CD4-positive, alpha-beta T cell treated with Interleukin-2 at 100 ng/mL for 4 hours (primary cell): ENCODE results near the gene EIF2D.
A peak's percentile ranks its signal among the peaks of the same experiment; 100 is the strongest.
"Not testable (repeated sequence)": the region's sequence is repeated elsewhere in the genome, so short reads cannot be mapped to it uniquely, and the experiment has no call there.

Experiments used
- DNase-seq: peaks from one replicate; pipeline ENCODE4 v3.0.0-alpha.2; 2020; ENCODE audit warnings: low spot score

EIF2D gene

GRCh38 chr1:206635080-206635977, 23.1 kb upstream of the EIF2D start, which contains the start of gene DYRK3:
Gene DYRK3, plus strand, starts transcription at chr1:206635536. Its CDS starts 168 bp downstream, at chr1:206635704.
- peak; percentile 87 for DNase-seq

DNA sequence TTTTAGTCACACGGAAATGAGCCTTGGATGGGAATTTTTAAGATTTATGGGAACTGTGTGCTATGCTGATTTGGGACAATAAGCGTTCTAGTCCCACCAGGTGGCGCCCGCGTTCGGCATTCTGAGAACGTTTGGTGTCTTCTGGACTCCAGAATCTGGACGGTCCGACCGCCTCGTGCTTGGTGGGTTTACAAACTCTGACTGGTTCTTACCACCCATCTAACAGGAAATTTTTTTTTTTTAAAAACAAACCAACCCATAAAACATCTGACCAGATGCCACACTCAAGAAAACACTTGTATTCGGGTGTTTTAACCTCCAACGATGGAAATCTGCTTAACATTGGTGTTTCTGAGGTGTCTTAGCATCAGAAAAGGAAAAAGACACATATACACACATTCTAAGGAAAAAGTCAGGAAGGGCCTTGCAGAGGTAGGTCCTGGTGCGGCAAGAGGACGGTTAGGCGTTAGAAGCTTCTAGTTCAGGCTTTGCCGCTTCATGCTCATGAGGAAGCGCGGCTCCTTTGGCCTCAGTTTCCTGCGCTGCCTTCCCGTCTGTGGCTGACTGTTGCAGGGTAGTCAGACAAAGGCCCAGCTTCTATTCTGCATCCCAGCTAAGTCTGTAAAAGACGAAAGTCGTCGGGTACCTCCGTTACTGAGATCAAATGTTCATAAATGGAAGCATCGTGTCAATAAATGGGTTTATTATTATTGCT, 22.3 kb upstream of the EIF2D start:
- DNase-seq, result peak; percentile 72

- no peak for DNase-seq
These were observed 21.4 kb upstream of the EIF2D start for GRCh38 chr1:206633708-206634121.

- DNase-seq, result no peak
These were observed 18.8 kb upstream of the EIF2D start for GRCh38 chr1:206631085-206631509.

GRCh38 chr1:206628916-206629315, 16.7 kb upstream of the EIF2D start:
- no peak for DNase-seq

GRCh38 chr1:206626396-206626795, 14.1 kb upstream of the EIF2D start:
- DNase-seq, result not testable (repeated sequence)

DNA sequence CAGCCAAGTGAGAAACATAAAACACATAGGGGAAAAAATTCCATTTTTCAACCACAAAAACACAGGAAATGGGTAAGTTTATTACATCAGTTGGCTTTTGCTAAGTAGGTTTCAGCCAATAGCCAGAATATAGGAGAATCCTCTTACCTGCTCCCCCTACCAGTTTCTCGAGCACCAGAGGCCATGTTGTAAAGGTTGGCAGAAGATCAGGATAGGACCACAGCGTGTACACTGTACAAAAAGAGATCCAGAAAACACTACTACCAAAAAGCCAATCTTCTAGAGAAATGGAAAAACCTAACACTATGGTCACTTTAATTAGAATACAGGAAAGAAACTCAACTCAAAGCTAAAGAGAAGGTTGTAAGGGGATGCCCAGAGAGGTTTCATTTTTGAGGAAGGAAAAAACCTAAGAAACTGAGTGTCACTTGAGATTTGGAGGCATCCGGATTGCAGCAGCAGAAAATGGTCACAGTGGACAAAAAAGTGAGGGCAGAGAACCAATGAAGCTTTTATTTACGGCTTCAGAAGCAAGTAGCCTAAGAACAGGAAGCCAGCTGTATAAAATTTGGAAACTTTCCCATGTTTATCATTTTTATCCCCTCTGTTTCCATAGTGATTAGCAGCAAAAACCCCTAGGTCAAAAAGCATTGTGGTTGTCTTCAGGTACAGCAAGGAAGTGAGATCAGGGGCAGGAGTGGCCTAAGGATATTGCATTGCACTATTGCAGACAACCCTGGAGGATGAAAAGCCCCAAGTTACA, 2.9 kb downstream of the EIF2D start:
- no peak for DNase-seq

DNA sequence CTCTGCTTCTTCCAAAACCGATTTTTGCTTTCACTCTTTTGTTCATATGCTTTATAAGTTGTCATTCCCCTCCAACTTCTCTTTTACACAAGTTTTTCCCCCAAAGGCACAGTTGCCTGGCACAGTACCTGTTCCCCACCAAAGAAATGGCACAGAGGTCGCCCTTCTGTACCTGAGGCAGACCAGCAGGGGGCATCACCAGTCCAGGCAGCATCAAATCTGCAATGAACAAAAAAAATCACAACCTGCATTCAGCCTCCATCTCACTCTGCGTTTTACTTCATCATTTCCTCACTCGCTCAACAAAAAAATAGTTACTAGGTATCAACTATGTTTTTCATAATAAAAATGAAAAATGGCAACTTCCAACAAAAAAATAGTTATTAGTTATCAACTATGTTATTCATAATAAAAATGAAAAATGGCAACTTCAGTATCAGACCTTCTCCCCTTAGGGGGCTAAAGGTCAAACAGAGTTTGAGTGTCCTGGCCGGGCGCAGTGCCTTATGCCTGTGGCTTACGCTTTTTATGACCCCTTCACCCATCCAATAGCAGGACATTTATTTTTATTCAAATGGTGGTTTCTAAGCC, 4.1 kb downstream of the EIF2D start:
- peak; percentile 68 for DNase-seq

GRCh38 chr1:206606867-206607266, 5.4 kb downstream of the EIF2D start:
- DNase-seq, result no peak

- no peak for DNase-seq
These were observed 7.4 kb downstream of the EIF2D start for GRCh38 chr1:206604861-206605260.

DNA sequence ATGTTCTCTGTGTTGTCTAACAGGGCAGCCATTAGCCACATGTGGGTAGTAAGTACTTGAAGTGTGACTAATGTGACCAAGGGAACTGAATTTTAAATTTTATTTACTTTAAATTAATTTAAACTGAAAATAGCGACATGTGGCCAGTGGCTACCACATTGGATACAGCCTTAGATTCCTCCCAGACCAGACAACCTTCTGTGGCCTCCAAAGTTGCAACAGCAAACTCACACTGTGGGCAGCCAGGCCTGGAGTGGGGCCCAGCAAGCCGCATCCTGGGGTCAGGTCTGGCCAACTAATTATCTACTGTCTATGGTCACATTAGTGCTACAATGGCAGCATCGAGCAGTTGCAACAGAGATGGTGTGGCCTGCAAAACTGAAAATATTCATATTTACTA, 11.7 kb downstream of the EIF2D start:
- no peak for DNase-seq

GRCh38 chr1:206596319-206596666, 16.0 kb downstream of the EIF2D start:
- no peak for DNase-seq

DNA sequence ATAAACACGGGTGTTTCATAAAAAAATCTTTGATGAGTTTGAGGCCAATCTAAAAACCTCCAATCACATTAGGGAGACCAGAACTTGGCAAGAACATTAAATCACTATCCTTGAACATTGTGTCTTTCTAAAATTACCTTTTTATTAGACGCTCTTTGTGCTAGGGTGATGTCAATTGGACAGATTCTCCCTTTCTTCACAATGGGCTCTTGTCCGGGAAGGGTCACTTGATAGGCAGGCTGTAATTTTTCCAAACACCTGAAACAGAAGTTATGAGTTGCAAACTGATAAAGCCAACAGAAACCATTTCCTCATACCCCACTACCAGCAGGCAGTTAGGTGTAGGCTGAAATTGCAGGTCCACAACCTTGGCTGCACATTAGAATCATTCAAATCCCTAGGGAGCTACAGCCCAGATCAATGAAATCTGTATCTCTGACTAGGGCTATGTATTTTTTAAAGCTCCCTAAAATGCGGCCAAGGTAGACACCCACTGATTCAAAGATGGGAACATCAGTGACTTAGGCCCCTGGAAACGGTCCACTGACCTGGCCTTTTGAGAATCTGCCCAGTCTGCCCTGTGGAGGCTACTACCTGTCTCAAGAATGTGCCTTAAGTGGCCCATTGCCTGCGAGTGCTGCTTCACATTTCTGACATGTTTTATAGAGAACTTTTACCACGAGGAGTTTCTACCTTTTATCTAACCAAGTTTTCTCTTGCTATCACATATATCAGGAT, 16.5 kb downstream of the EIF2D start:
- no peak for DNase-seq

GRCh38 chr1:206593351-206593925, 18.8 kb downstream of the EIF2D start:
- no peak for DNase-seq

GRCh38 chr1:206591696-206592095, 20.6 kb downstream of the EIF2D start:
- DNase-seq, result no peak

DNA sequence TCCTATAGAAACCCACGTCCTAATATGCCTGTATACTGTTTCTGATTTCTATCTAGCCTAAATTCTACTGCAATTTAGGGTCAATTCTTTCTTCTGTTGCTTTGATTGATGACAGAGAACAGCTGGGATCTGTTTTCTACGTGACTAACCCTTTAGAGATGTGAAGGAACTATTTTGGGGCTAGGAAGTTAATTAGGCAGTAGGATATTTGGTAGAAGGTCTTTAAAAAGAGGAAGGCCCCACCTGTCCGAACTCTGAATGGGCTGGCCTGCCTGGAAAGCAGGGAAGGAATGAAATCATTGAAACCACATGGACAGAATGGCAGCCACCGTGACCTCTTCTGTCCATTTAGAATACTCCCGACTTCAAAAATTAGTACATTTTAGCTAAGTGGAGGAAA, 21.0 kb downstream of the EIF2D start:
- DNase-seq, result no peak

GRCh38 chr1:206590025-206590758, 22.1 kb downstream of the EIF2D start:
- peak; percentile 94 for DNase-seq

DNA sequence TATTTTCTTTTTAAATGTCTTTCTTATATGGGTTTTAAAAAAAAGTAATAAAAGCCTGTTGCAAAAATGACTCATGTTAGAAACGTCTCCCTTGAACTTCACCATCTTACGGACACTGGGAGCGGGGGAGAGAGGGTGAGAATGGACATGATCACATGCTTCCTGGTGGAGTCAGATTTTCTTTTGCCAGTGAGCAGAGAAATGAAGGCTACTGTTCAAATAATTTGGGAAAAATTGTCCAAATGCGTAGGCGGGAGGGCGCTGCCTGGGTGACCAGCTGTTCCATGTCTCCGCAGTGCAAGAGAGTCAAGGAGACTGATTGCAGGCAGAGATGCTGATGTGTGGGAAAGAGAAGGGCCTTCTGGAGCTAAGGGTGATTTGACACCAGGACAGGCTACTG, 23.1 kb downstream of the EIF2D start:
- no peak for DNase-seq

GRCh38 chr1:206588492-206588891, 23.8 kb downstream of the EIF2D start:
- DNase-seq, result no peak

DNA sequence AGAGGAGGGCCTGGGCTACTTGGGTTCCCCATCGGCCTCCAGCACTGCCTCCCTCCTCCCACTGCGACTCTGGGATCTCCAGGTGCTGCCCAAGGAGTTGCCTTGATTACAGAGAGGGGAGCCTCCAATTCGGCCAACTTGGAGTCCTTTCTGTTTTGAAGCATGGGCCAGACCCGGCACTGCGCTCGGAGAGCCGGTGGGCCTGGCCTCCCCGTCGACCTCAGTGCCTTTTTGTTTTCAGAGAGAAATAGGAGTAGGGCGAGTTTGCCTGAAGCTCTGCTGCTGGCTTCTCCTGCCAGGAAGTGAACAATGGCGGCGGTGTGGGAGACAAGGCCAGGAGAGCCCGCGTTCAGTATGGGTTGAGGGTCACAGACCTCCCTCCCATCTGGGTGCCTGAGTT, 24.4 kb downstream of the EIF2D start:
- no peak for DNase-seq
